Sigmoid colon (tissue), 7 donors: ENCODE measurements around the gene EMC6. TPM values are rescaled to one million over a fixed set of nuclear protein-coding genes. Genes with fewer than 3 reads are reported as not detected.

Experiments
- DNase-seq: peaks from one replicate; pipeline ENCODE4 v3.0.0-alpha.2; 2019
- H3K27ac ChIP-seq, 4 donors: fragments of 200-600 bp; sonication (generic); one replicate each; pipeline ENCODE4 v1.5.1; 2016 to 2019; ENCODE audit warnings: mild to moderate bottlenecking in 1 of 4
- H3K27me3 ChIP-seq, 3 donors: fragments of 200-600 bp; sonication (generic); one replicate each; pipeline ENCODE4 v1.5.1; 2019; ENCODE audit warnings: mild to moderate bottlenecking in 1 of 3
- H3K36me3 ChIP-seq, 4 donors: fragments of 200-600 bp; sonication (generic); one replicate each; pipeline ENCODE4 v1.5.1; 2016 to 2019
- H3K4me1 ChIP-seq, 4 donors: fragments of 200-600 bp; sonication (generic); one replicate each; pipeline ENCODE4 v1.5.1; 2017 to 2019
- H3K4me3 ChIP-seq, 4 donors: fragments of 200-600 bp; sonication (generic); one replicate each; pipeline ENCODE4 v1.5.1; 2017 to 2019; ENCODE audit warnings: mild to moderate bottlenecking in 2 of 4, moderate library complexity in 1 of 4
- H3K9me3 ChIP-seq, 4 donors: fragments of 200-600 bp in 3 of 4; sonication (generic) in 3 of 4; one replicate each; pipeline versions ENCODE4 v1.5.1 to v1.6.1; 2013 to 2019
- CTCF ChIP-seq, 4 experiments: fragments of 450-650 bp in 3 of 4; fragments of 200-600 bp in 1 of 4; IDR thresholded peaks; one replicate each; pipeline ENCODE4 v1.5.1; 2016 to 2019; ENCODE audit warnings: antibody characterized with exemption in 4 of 4, mild to moderate bottlenecking in 3 of 4, moderate library complexity in 2 of 4
- EP300 ChIP-seq, 4 donors: sonication (generic); formaldehyde crosslinking; IDR thresholded peaks; one replicate each; pipeline ENCODE4 v1.6.1; 2017; ENCODE audit warnings: antibody characterized with exemption in 4 of 4
- POLR2A ChIP-seq, 2 donors: fragments of 450-650 bp; IDR thresholded peaks; one replicate each; pipeline ENCODE4 v1.6.1; 2016; ENCODE audit warnings: antibody characterized with exemption in 2 of 2, mild to moderate bottlenecking in 2 of 2, moderate library complexity in 2 of 2
- POLR2AphosphoS5 ChIP-seq, 4 donors: sonication (generic); formaldehyde crosslinking; IDR thresholded peaks; one replicate each; pipeline ENCODE4 v1.6.1; 2017; ENCODE audit warnings: antibody characterized with exemption in 4 of 4
- WGBS, 2 donors: extraction: QIAGEN DNeasy Blood & Tissue Kit; methylation state at CpG; one replicate each; pipeline ENCODE4 v1.1.7; 2013; 5-methylcytosine and 5-hydroxymethylcytosine counted together
- intact Hi-C: fragments of 100-400 bp; cut with DNase I; formaldehyde crosslinking; loops from one replicate; pipeline ENCODE4 v1.15.1; 2023
- polyA plus RNA-seq, 3 donors: library from polyadenylated mRNA; stranded (reverse); fragments of 200-250 nt; gene quantifications; one replicate each; pipeline ENCODE4 v1.2.3, GENCODE V29; 2013
- total RNA-seq, 4 donors: library from RNA; depleted of rRNA; stranded (reverse); fragments of >200 nt; gene quantifications; one replicate each; pipeline ENCODE4 v1.1.0, GENCODE V29; 2016
- donor health status: healthy with polysubstance abuse.
- donor health status: Bipolar disorder and iron deficiency.
- donor health status: healthy.

Gene EMC6
- total and polyA plus RNA-seq, 7 donors = 4.4 to 90.5 (median 21.7) TPM

GRCh38 chr17:3627769-3628167 lies 40.8 kb upstream of the EMC6 start:
- H3K27ac ChIP-seq = no peak overlapping the region
- H3K4me3 ChIP-seq = no peak overlapping the region
- H3K4me1 ChIP-seq = no peaks in the 10 kb centered on the region
- DNase-seq = no peak
- no peaks in the 10 kb centered on the region for H3K27me3 ChIP-seq
- peaks cover 11 to 75% (median 28%) of the 10 kb centered on the region in 4 donors for H3K36me3 ChIP-seq
- WGBS, 2 donors = 94% methylated on average over 11 of the region's 11 CpGs
- TF ChIP-seq CTCF (IDR thresholded peaks at IDR 0.05) = no peak
- no peak for TF ChIP-seq POLR2A (IDR thresholded peaks at IDR 0.05)
- no peak for TF ChIP-seq POLR2AphosphoS5 (IDR thresholded peaks at IDR 0.05)
- TF ChIP-seq EP300 (IDR thresholded peaks at IDR 0.05) = no peak
- H3K9me3 ChIP-seq = no peaks in the 10 kb centered on the region
- intact Hi-C loops = no loop called here

GRCh38 chr17:3630781-3631180 lies 37.8 kb upstream of the EMC6 start:
- no peaks in the 10 kb centered on the region for H3K9me3 ChIP-seq
- no peaks in the 10 kb centered on the region for H3K27me3 ChIP-seq
- peaks cover 6 to 46% (median 14%) of the 10 kb centered on the region in 4 donors for H3K36me3 ChIP-seq
- WGBS, 2 donors = 92 to 94% methylated on average over 10 of the region's 10 CpGs
- DNase-seq = no peak
- H3K4me3 ChIP-seq = no peak overlapping the region
- peaks cover 0 to 20% (median 16%) of the 10 kb centered on the region in 4 donors for H3K4me1 ChIP-seq
- intact Hi-C loops = no loop called here
- no peak overlapping the region for H3K27ac ChIP-seq
- no peak for TF ChIP-seq EP300 (IDR thresholded peaks at IDR 0.05)
- TF ChIP-seq POLR2AphosphoS5 (IDR thresholded peaks at IDR 0.05) = no peak
- TF ChIP-seq CTCF (IDR thresholded peaks at IDR 0.05) = no peak
- TF ChIP-seq POLR2A (IDR thresholded peaks at IDR 0.05) = no peak

- 96 to 97% methylated on average over 7 of the region's 7 CpGs for WGBS, 2 donors
- no peak for DNase-seq
- intact Hi-C loops = no loop called here
- Histone ChIP-seq H3K4me3 (no peak overlapping the region), H3K27me3 (no peaks in the 10 kb centered on the region), H3K27ac (no peak overlapping the region), H3K9me3 (no peaks in the 10 kb centered on the region), H3K36me3 (peaks cover 6 to 34% (median 11%) of the 10 kb centered on the region in 4 donors), H3K4me1 (peaks cover 0 to 24% (median 21%) of the 10 kb centered on the region in 4 donors)
- TF ChIP-seq POLR2A (IDR thresholded peaks at IDR 0.05) (no peak), POLR2AphosphoS5 (IDR thresholded peaks at IDR 0.05) (no peak), EP300 (IDR thresholded peaks at IDR 0.05) (no peak), CTCF (IDR thresholded peaks at IDR 0.05) (no peak)
Observed at GRCh38 chr17:3632287-3632686, 36.3 kb upstream of the EMC6 start.

GRCh38 chr17:3635474-3636153 lies 33.0 kb upstream of the EMC6 start:
- TF ChIP-seq POLR2A (IDR thresholded peaks at IDR 0.05) (no peak), EP300 (IDR thresholded peaks at IDR 0.05) (no peak), POLR2AphosphoS5 (IDR thresholded peaks at IDR 0.05) (no peak), CTCF (IDR thresholded peaks at IDR 0.05) (no peak)
- Histone ChIP-seq H3K4me1 (peaks cover 0 to 32% (median 28%) of the 10 kb centered on the region in 4 donors), H3K4me3 (peak overlapping the region; percentile 89 to 100 (median 96)), H3K27ac (peak overlapping the region; percentile 92 to 96 (median 95)), H3K9me3 (no peaks in the 10 kb centered on the region), H3K36me3 (peaks cover 0 to 10% (median under 1%) of the 10 kb centered on the region in 4 donors), H3K27me3 (no peaks in the 10 kb centered on the region)
- no peak for DNase-seq
- intact Hi-C loops = loop anchor here (1.0 to 5.0 kb wide), 3 partner anchors 33 to 588 kb away; partner anchors contain the start of genes EMC6, HASPIN and TAX1BP3
- 5 to 17% methylated on average over 38 of the region's 38 CpGs for WGBS, 2 donors
